ENCODE data around the gene TKTL1.

GRCh38 chrX:154307202-154307601, 11.6 kb downstream of the TKTL1 start:
- TF ChIP-seq EZH2phosphoT487 (IDR thresholded peaks at IDR 0.05; ENCODE audit: insufficient read depth, low read depth) (no peak), EZH2 (IDR thresholded peaks at IDR 0.05; ENCODE audit: insufficient read depth, poor library complexity, severe bottlenecking) (no peak)
